Smooth muscle cell of the pulmonary artery (primary cell): ENCODE measurements around the gene TALDO1. TPM values are rescaled to one million over a fixed set of nuclear protein-coding genes. Genes with fewer than 3 reads are reported as not detected.

ENCODE experiments used
- total RNA-seq: library from RNA; depleted of rRNA; stranded (reverse); fragments of >200 nt; gene quantifications from 2 replicates; pipeline ENCODE4 v1.2.3, GENCODE V29; 2014

The TALDO1 gene
- 135 and 192 TPM in 2 replicates for total RNA-seq

GRCh38 chr11:747158-748006 lies at the start of gene TALDO1:
TALDO1 (plus strand) TSS chr11:747464; CDS start chr11:747482, 18 bp downstream.

GRCh38 chr11:705646-706438 lies 41.4 kb upstream of the TALDO1 start, which contains the start of gene EPS8L2:
EPS8L2 (plus strand) TSS chr11:706231; CDS start chr11:709408, 3,177 bp downstream.

GRCh38 chr11:777288-778255 lies 30.3 kb downstream of the TALDO1 start, which contains the start of gene GATD1:
GATD1 (minus strand) TSS chr11:777487; CDS start chr11:777462, 25 bp downstream.

GRCh38 chr11:789943-790342 lies 42.7 kb downstream of the TALDO1 start, which contains the start of gene CEND1:
CEND1 (minus strand) TSS chr11:790090; CDS start chr11:788576, 1,514 bp downstream.

GRCh38 chr11:798093-798713 lies 50.9 kb downstream of the TALDO1 start, which contains the start of gene SLC25A22:
SLC25A22 (minus strand) TSS chr11:798281; CDS start chr11:795006, 3,275 bp downstream.

GRCh38 chr11:809287-810039 lies 62.2 kb downstream of the TALDO1 start, which contains the start of gene RPLP2:
RPLP2 (plus strand) TSS chr11:809967; CDS start chr11:810235, 268 bp downstream.

Other genes starting within 250 kb of the TALDO1 start
- gene RNH1, start 240.2 kb upstream of the TALDO1 start, total RNA-seq: 279 and 507 TPM in 2 replicates
- 46.1 and 53.3 TPM in 2 replicates for gene HRAS, start 211.9 kb upstream of the TALDO1 start, total RNA-seq
- gene LRRC56, start 209.9 kb upstream of the TALDO1 start, total RNA-seq: 0.52 and 1.1 TPM in 2 replicates
- 0.39 and 0.73 TPM in 2 replicates for gene LMNTD2, start 186.7 kb upstream of the TALDO1 start, total RNA-seq
- 4.3 and 13.4 TPM in 2 replicates for gene RASSF7, start 186.5 kb upstream of the TALDO1 start, total RNA-seq
- gene PHRF1, start 171.0 kb upstream of the TALDO1 start, total RNA-seq: 26.8 and 30.7 TPM in 2 replicates
- 6.1 and 8.4 TPM in 2 replicates for gene IRF7, start 131.5 kb upstream of the TALDO1 start, total RNA-seq
- not detected in 2 replicates for gene CDHR5, start 122.5 kb upstream of the TALDO1 start, total RNA-seq
- gene SCT, start 120.3 kb upstream of the TALDO1 start, total RNA-seq: not detected in 2 replicates
- 0.07 and 0.23 TPM in 2 replicates for gene DRD4, start 110.2 kb upstream of the TALDO1 start, total RNA-seq
- 33.0 and 50.5 TPM in 2 replicates for gene DEAF1, start 52.2 kb upstream of the TALDO1 start, total RNA-seq
- gene TMEM80, start 51.6 kb upstream of the TALDO1 start, total RNA-seq: 7.4 and 8.3 TPM in 2 replicates
- gene EPS8L2, start 41.2 kb upstream of the TALDO1 start, total RNA-seq: 22.9 and 44.8 TPM in 2 replicates
- gene GATD1, start 30.0 kb downstream of the TALDO1 start, total RNA-seq: 26.1 and 44.4 TPM in 2 replicates
- 0.20 and 0.56 TPM in 2 replicates for gene CEND1, start 42.6 kb downstream of the TALDO1 start, total RNA-seq
- gene SLC25A22, start 50.8 kb downstream of the TALDO1 start, total RNA-seq: 13.9 and 18.2 TPM in 2 replicates
- 7.7 and 13.0 TPM in 2 replicates for gene PIDD1, start 57.8 kb downstream of the TALDO1 start, total RNA-seq
- 207 and 271 TPM in 2 replicates for gene RPLP2, start 62.5 kb downstream of the TALDO1 start, total RNA-seq
- 35.1 and 43.5 TPM in 2 replicates for gene PNPLA2, start 71.5 kb downstream of the TALDO1 start, total RNA-seq
- 0.78 and 2.3 TPM in 2 replicates for gene CRACR2B, start 80.5 kb downstream of the TALDO1 start, total RNA-seq
- 1,084 and 1,441 TPM in 2 replicates for gene CD151, start 85.5 kb downstream of the TALDO1 start, total RNA-seq
- gene POLR2L, start 95.1 kb downstream of the TALDO1 start, total RNA-seq: 271 and 287 TPM in 2 replicates
- 213 and 215 TPM in 2 replicates for gene TSPAN4, start 95.4 kb downstream of the TALDO1 start, total RNA-seq
- 127 and 159 TPM in 2 replicates for gene CHID1, start 163.3 kb downstream of the TALDO1 start, total RNA-seq
- 40.6 and 51.8 TPM in 2 replicates for gene AP2A2, start 178.4 kb downstream of the TALDO1 start, total RNA-seq